Measurements from ENCODE around the gene JOSD2. TPM values are rescaled to one million over a fixed set of nuclear protein-coding genes. Genes with fewer than 3 reads are reported as not detected.
A peak's percentile ranks its signal among the peaks of the same experiment; 100 is the strongest.

The JOSD2 gene
- total RNA-seq, 2 experiments from 2014 or later = 21.6 to 22.6 TPM

DNA sequence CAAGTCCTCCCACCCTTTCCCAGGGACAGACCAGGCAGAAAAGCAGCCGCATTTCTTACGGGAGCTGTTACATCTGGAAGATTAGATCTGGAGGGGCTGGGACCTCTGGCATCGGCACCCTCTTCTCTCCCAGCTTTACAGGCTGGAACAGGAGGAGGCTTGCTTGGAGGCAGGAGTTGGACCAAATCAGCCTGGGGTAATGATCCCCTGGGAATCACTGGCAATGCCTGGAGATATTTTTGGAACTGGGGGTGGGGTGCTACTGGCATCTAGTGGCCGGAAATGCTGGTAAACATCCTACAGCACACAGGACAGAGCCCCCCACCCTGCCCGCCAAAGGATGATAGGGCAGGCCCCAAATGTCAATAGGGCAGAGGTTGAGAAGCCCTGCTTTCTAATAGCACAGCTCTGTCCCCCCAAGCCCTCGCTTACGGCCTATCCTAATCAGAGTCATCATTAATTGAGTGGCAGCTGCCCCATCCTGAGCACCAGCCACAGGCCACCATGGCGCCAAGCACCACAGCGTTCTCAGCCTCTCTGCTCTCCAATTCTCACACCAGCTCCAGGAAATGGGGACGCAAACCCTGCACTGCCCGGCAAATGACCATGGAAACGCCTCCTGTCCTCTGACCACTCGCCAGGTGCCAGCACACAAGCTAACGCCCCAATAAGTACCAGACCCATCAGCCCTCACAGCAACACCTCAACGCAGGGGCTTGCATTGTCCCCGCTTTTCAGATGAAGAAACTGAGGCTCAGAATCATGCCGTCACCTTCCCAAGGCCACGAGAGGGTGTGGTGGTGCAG, 36.6 kb upstream of the JOSD2 start:
- Mint-ChIP-seq H3K4me1 (ENCODE audit: low read depth) (peaks cover 3% of the 10 kb centered on the region), H3K27ac (no peak overlapping the region), H3K9me3 (no peaks in the 10 kb centered on the region), H3K36me3 (ENCODE audit: low read depth) (no peaks in the 10 kb centered on the region), H3K4me3 (no peak overlapping the region), H3K27me3 (peaks cover 24% of the 10 kb centered on the region)
- TF ChIP-seq, protein P1, sequence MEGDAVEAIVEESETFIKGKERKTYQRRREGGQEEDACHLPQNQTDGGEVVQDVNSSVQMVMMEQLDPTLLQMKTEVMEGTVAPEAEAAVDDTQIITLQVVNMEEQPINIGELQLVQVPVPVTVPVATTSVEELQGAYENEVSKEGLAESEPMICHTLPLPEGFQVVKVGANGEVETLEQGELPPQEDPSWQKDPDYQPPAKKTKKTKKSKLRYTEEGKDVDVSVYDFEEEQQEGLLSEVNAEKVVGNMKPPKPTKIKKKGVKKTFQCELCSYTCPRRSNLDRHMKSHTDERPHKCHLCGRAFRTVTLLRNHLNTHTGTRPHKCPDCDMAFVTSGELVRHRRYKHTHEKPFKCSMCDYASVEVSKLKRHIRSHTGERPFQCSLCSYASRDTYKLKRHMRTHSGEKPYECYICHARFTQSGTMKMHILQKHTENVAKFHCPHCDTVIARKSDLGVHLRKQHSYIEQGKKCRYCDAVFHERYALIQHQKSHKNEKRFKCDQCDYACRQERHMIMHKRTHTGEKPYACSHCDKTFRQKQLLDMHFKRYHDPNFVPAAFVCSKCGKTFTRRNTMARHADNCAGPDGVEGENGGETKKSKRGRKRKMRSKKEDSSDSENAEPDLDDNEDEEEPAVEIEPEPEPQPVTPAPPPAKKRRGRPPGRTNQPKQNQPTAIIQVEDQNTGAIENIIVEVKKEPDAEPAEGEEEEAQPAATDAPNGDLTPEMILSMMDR (IDR thresholded peaks at IDR 0.05) = no peak
- intact Hi-C loops (cut with micrococcal nuclease) = no loop called here
- ATAC-seq = no peak
- DNase-seq = no peak
- ChIA-PET POLR2A (no interaction called here), CTCF (interaction anchor here (1.2 kb wide), 1 partner anchor 8 kb away, joined by 3 read pairs; no protein-coding TSS in a partner anchor)

DNA sequence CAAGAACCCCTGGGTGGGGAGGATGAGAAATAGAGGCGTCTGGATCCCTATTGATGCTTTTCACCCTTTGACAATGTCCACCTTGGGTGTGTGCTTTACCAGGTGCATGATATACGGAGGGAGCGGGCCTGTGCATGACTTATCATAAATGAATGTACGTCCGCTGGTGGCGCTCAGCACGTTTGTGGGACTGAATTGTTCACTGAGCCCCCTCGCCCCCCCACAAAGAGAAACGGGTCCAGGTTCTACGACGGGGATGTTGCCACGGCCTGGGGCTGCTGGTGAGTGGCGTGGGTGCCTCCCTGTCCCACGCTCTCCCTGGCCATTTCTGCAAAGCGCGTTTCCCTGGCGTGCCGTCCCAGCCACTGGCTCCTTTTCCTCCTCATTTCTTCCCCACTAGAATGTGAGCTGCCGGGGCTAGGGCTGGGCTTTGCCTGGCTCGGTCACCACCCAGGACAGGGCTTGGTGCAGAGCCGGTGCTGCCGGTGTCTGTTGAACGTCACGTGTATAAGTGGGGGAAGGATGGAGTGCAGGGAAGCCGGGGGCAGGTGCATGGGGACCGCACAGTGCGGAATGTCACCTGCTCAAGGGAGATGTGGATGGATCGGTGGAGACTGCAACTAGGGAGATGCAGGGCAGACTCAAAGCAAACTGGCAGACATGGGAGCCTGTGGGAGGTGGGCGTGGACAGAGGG, 35.7 kb upstream of the JOSD2 start:
- Mint-ChIP-seq H3K27ac (no peak overlapping the region), H3K36me3 (ENCODE audit: low read depth) (no peaks in the 10 kb centered on the region), H3K4me1 (ENCODE audit: low read depth) (no peaks in the 10 kb centered on the region), H3K4me3 (no peak overlapping the region), H3K27me3 (peaks cover 18% of the 10 kb centered on the region), H3K9me3 (no peaks in the 10 kb centered on the region)
- TF ChIP-seq, protein P1 (IDR thresholded peaks at IDR 0.05) = no peak
- intact Hi-C loops (cut with micrococcal nuclease) = no loop called here
- no peak for ATAC-seq
- POLR2A ChIA-PET = no interaction called here
- CTCF ChIA-PET = interaction anchor here (1.2 to 3.0 kb wide), 2 partner anchors 9 to 10 kb away, joined by 3 to 10 read pairs; no protein-coding TSS in a partner anchor
- DNase-seq = no peak

DNA sequence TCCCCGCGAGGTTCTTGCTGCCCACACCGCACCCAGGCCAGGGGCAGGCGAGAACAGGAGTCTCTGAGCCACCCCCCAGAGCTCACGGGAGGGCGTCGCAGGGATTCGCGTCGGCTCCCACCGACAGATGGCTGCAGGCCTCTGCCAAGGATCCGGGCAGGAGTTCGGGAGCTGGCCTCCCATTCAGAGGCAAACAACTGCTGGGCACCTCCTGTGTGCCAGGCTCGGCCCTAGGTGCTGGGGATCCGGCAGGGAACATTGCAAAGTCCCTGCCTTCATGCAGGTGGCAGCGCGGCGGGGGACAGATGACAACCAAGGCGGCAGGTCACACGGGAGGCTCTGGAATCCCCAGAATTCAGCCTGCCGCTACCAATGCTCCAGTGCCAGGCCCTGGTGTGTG, 32.0 kb upstream of the JOSD2 start:
- no peak overlapping the region for H3K27ac Mint-ChIP-seq
- POLR2A ChIA-PET = no interaction called here
- no peaks in the 10 kb centered on the region for H3K36me3 Mint-ChIP-seq (ENCODE audit: low read depth)
- TF ChIP-seq, protein P1 (IDR thresholded peaks at IDR 0.05) = no peak
- no peaks in the 10 kb centered on the region for H3K9me3 Mint-ChIP-seq
- no peaks in the 10 kb centered on the region for H3K4me1 Mint-ChIP-seq (ENCODE audit: low read depth)
- no peak for DNase-seq
- intact Hi-C loops (cut with micrococcal nuclease) = no loop called here
- H3K27me3 Mint-ChIP-seq = peaks cover under 1% of the 10 kb centered on the region
- H3K4me3 Mint-ChIP-seq = no peak overlapping the region
- CTCF ChIA-PET = interaction anchor here (1.0 to 2.0 kb wide), 2 partner anchors 13 to 14 kb away, joined by 3 to 7 read pairs; no protein-coding TSS in a partner anchor
- ATAC-seq = no peak

- Mint-ChIP-seq H3K36me3 (ENCODE audit: low read depth) (peaks cover 4% of the 10 kb centered on the region), H3K27ac (no peak overlapping the region), H3K4me1 (ENCODE audit: low read depth) (no peaks in the 10 kb centered on the region), H3K4me3 (no peak overlapping the region), H3K9me3 (peaks cover 7% of the 10 kb centered on the region), H3K27me3 (peaks cover 12% of the 10 kb centered on the region)
- TF ChIP-seq, protein P1 (IDR thresholded peaks at IDR 0.05) = peak; percentile 91
- CTCF ChIA-PET = interaction anchor here (0.7 to 5.7 kb wide), 29 partner anchors 9 to 384 kb away, joined by 3 to 60 read pairs (median 3); partner anchors contain the start of gene JOSD2
- POLR2A ChIA-PET = interaction anchor here (0.7 to 1.2 kb wide), 2 partner anchors 8 to 22 kb away, joined by 3 read pairs; no protein-coding TSS in a partner anchor
- DNase-seq (peak; percentile 86), ATAC-seq (peak; percentile 62)
- intact Hi-C loops (cut with micrococcal nuclease) = loop anchor here (10.0 kb wide), 2 partner anchors 67 to 247 kb away; no protein-coding TSS in a partner anchor
Measured at GRCh38 chr19:50537769-50538230, 26.8 kb upstream of the JOSD2 start.

All from activated CD8-positive, alpha-beta T cell treated with anti-CD3 and anti-CD28 coated beads for 36 hours (primary cell).